NCI-H146 treated with DMSO at 0.1 percent for 48 hours (cell line): ENCODE data around the gene TRIM66.

Source experiments
- DNase-seq: peaks from one replicate; lab custom pipeline; 2025; ENCODE audit not compliant: unreplicated experiment; lab: John Stamatoyannopoulos, UW

Gene TRIM66

GRCh38 chr11:8661001-8661795 is 21.3 kb downstream of the TRIM66 start:
- no peak for DNase-seq

GRCh38 chr11:8658321-8659057 is 24.0 kb downstream of the TRIM66 start:
- peak; percentile 13 for DNase-seq

GRCh38 chr11:8656291-8656690 is 26.2 kb downstream of the TRIM66 start:
- DNase-seq, result no peak

GRCh38 chr11:8654503-8654902 is 28.0 kb downstream of the TRIM66 start:
- DNase-seq, result no peak

- no peak for DNase-seq
These were observed 30.3 kb downstream of the TRIM66 start for GRCh38 chr11:8652140-8652539.

- no peak for DNase-seq
These were observed 32.0 kb downstream of the TRIM66 start for GRCh38 chr11:8650401-8650990.

- no peak for DNase-seq
These were observed 33.1 kb downstream of the TRIM66 start for GRCh38 chr11:8649361-8649760.

GRCh38 chr11:8646873-8647272 is 35.6 kb downstream of the TRIM66 start:
- no peak for DNase-seq

GRCh38 chr11:8642196-8642841 is 40.1 kb downstream of the TRIM66 start:
- no peak for DNase-seq

GRCh38 chr11:8641332-8641731 is 41.1 kb downstream of the TRIM66 start:
- no peak for DNase-seq

- no peak for DNase-seq
These were observed 42.1 kb downstream of the TRIM66 start for GRCh38 chr11:8640267-8640906.

- no peak for DNase-seq
These were observed 42.8 kb downstream of the TRIM66 start for GRCh38 chr11:8639655-8640054.

- DNase-seq, result no peak
These were observed 44.2 kb downstream of the TRIM66 start for GRCh38 chr11:8638300-8638699.

- no peak for DNase-seq
These were observed 46.3 kb downstream of the TRIM66 start for GRCh38 chr11:8636127-8636526.

- DNase-seq, result no peak
These were observed 48.0 kb downstream of the TRIM66 start for GRCh38 chr11:8634498-8634897.

GRCh38 chr11:8631395-8632118 is 50.9 kb downstream of the TRIM66 start:
- DNase-seq, result no peak

- DNase-seq, result no peak
These were observed 57.8 kb downstream of the TRIM66 start for GRCh38 chr11:8624698-8625097.

- DNase-seq, result no peak
These were observed 61.3 kb downstream of the TRIM66 start for GRCh38 chr11:8621147-8621546.

GRCh38 chr11:8617063-8617462 is 65.4 kb downstream of the TRIM66 start:
- no peak for DNase-seq

- DNase-seq, result no peak
These were observed 67.0 kb downstream of the TRIM66 start for GRCh38 chr11:8615291-8616032.
